ENCODE data around the gene PRX. TPM values are rescaled to one million over a fixed set of nuclear protein-coding genes. Genes with fewer than 3 reads are reported as not detected.

The PRX gene
- total and polyA plus RNA-seq, 2 of the 13 experiments (the other 11 are each of a cell fraction or from before 2014, with no cell fraction given): 0.66 TPM

DNA sequence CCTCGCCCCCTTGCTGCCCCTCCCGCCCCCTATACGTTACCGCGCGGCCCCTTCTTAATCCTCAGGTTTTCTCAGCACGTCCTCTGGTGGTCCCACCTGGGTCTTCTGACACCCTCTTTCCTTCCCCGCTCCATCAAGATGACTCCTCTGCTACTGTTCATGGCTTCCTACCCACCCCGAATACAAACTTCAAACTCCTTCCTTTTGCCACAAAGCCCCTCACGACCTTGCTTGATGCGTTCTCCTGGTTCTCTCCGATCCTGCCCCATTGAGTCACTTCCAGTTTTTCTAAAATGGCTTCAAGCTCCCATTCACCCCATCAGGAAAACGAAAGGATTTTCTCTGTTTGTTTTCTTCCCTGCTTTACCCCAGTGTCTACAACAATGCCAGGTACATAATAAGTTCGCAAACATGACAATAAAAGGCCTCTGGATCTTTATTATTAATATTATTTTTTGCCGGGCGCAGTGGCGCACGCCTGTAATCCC, 31.7 kb upstream of the PRX start (continued):
- TF ChIP-seq, protein P1, sequence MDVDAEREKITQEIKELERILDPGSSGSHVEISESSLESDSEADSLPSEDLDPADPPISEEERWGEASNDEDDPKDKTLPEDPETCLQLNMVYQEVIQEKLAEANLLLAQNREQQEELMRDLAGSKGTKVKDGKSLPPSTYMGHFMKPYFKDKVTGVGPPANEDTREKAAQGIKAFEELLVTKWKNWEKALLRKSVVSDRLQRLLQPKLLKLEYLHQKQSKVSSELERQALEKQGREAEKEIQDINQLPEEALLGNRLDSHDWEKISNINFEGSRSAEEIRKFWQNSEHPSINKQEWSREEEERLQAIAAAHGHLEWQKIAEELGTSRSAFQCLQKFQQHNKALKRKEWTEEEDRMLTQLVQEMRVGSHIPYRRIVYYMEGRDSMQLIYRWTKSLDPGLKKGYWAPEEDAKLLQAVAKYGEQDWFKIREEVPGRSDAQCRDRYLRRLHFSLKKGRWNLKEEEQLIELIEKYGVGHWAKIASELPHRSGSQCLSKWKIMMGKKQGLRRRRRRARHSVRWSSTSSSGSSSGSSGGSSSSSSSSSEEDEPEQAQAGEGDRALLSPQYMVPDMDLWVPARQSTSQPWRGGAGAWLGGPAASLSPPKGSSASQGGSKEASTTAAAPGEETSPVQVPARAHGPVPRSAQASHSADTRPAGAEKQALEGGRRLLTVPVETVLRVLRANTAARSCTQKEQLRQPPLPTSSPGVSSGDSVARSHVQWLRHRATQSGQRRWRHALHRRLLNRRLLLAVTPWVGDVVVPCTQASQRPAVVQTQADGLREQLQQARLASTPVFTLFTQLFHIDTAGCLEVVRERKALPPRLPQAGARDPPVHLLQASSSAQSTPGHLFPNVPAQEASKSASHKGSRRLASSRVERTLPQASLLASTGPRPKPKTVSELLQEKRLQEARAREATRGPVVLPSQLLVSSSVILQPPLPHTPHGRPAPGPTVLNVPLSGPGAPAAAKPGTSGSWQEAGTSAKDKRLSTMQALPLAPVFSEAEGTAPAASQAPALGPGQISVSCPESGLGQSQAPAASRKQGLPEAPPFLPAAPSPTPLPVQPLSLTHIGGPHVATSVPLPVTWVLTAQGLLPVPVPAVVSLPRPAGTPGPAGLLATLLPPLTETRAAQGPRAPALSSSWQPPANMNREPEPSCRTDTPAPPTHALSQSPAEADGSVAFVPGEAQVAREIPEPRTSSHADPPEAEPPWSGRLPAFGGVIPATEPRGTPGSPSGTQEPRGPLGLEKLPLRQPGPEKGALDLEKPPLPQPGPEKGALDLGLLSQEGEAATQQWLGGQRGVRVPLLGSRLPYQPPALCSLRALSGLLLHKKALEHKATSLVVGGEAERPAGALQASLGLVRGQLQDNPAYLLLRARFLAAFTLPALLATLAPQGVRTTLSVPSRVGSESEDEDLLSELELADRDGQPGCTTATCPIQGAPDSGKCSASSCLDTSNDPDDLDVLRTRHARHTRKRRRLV (CRISPR knock-in tag; IDR thresholded peaks at IDR 0.05): 0 out of 2 replicates have a peak, but pooled peaks have one; percentile 21
- TF ChIP-seq CREB1 (IDR thresholded peaks at IDR 0.05) (no peak), CREB1 (CRISPR knock-in tag; IDR thresholded peaks at IDR 0.05) (peak; percentile 41; the same call in 1 of the 2 replicates), STAG1 (CRISPR knock-in tag; IDR thresholded peaks at IDR 0.05) (peak; percentile 63), ZNF766 (CRISPR knock-in tag; IDR thresholded peaks at IDR 0.05; ENCODE audit: borderline replicate concordance) (peak; percentile 7; the same call in 1 of the 2 replicates), YY1 (IDR thresholded peaks at IDR 0.05; ENCODE audit: insufficient read depth, insufficient replicate concordance, low read depth, low read length) (peak; percentile 11)

All from HepG2 (cell line).